GM13977 (cell line): Measurements from ENCODE around the gene ISOC2.

Experiments
- DNase-seq: peaks from one replicate; pipeline ENCODE4 v3.0.0; 2012; ENCODE audit warnings: low spot score
- CTCF ChIP-seq: IDR thresholded peaks from 2 replicates; pipeline ENCODE4 v1.5.1; 2012; ENCODE audit warnings: mild to moderate bottlenecking, control low read depth; ENCODE audit not compliant: insufficient read depth; ENCODE audit errors: extremely low read depth, missing control alignments
- in situ Hi-C: fragments of 300-500 bp; cut with MboI; formaldehyde crosslinking; loops from one replicate; pipeline ENCODE4 v1.12.0; 2022; ENCODE audit warnings: low sequenced_read_pairs, low pct_unique_long_range_greater_than_20kb, mixed read lengths, inconsistent platforms; ENCODE audit not compliant: unreplicated experiment

ISOC2 gene

DNA sequence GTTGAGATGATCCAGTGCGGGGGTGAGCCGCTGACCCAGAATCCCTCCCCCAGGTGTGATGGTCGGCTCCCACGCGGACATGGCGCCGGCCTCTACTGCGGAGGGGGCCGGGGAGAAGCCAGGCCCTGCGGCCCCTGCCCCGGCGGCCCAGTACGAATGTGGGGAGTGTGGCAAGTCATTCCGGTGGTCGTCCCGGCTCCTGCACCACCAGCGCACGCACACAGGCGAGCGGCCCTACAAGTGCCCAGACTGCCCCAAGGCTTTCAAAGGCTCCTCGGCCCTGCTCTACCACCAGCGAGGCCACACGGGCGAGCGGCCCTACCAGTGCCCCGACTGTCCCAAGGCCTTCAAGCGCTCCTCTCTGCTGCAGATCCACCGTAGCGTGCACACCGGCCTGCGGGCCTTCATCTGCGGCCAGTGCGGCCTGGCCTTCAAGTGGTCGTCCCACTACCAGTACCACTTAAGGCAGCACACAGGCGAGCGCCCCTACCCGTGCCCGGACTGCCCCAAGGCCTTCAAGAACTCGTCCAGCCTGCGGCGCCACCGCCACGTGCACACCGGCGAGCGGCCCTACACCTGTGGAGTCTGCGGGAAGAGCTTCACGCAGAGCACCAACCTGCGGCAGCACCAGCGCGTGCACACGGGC lies 19.8 kb upstream of the ISOC2 start:
- DNase-seq, result no peak
- TF ChIP-seq CTCF, result no peak
- in situ Hi-C loops, result no loop called here

DNA sequence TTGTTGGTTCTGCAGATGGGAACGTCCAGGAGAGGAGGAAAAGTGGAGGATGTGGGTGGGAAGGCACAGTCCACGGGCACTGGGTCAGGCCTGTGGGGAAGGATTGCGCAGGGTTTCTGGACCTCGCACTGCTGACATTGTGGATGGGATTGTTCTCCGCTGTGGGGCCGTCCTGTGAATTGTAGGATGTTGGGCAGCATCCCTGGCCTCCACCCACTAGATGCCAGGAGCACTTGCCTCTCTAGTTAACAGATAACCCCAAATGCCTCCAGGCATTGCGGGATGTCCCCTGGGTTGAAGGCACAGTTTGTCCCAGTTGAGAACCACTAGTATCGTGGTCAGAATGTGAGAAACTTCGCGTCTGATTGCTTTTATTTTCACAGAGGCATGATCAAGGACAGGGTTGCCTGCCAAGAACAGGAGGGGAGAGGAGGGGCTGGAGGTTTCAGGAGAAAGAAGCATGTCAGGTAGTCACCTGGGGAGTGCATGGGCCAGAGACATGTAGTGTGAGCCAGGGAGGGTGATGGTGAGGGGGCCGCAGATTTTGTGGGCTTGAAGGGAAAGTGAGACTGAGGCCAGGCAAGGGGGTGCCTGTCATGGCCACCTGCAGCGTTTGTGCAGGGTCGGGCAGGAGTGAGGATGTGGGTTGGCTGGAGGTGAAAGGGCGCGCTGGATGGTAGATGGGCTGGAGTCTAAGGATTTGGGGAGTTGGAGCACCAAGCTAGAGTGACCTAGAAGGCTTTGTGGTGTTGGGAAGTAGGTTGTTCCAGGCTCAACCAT lies 18.2 kb upstream of the ISOC2 start:
- no peak for TF ChIP-seq CTCF
- no peak for DNase-seq
- in situ Hi-C loops, result no loop called here

- no peak for TF ChIP-seq CTCF
- in situ Hi-C loops, result no loop called here
- DNase-seq, result no peak
Measured at GRCh38 chr19:55479045-55479444, 17.6 kb upstream of the ISOC2 start.

GRCh38 chr19:55478364-55478763 lies 16.9 kb upstream of the ISOC2 start:
- in situ Hi-C loops, result no loop called here
- DNase-seq, result no peak
- TF ChIP-seq CTCF, result no peak

DNA sequence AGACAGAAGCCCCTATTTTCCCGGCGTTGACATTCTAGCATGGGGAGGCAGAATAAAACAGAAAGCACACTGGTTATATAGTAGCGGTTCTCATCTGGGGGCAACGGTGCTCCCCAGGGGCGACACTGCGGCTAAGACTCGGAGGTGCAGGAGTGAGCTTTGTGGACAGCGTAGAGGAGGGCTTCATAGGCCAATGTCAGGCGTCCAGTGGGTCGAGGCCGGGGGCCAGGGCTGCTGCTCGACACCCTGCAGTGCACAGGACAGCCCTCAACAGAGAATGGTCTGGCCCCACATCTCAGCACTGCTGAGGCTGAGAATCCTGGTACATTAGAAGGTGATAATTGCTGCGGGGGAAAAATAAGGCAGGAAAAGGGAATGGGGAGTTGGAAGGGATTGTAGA lies 16.5 kb upstream of the ISOC2 start:
- no peak for DNase-seq
- in situ Hi-C loops, result no loop called here
- TF ChIP-seq CTCF, result no peak

GRCh38 chr19:55476100-55476775 lies 14.8 kb upstream of the ISOC2 start, which contains the start of gene ZNF628:
Gene ZNF628 (plus strand): TSS chr19:55476617. CDS start chr19:55479911, 3,294 bp downstream.
- TF ChIP-seq CTCF, result no peak
- peak; percentile 99 for DNase-seq
- in situ Hi-C loops, result no loop called here
